GDM1 (cell line): ENCODE data around the gene LANCL2.
"Not testable (repeated sequence)": the region's sequence is repeated elsewhere in the genome, so short reads cannot be mapped to it uniquely, and the experiment has no call there.

Source experiments
- DNase-seq: peaks from one replicate; lab custom pipeline; 2025; lab: John Stamatoyannopoulos, UW

Gene LANCL2

GRCh38 chr7:55471594-55471993, 106.5 kb downstream of the LANCL2 start:
- DNase-seq: not testable (repeated sequence)

- DNase-seq: not testable (repeated sequence)
Measured at GRCh38 chr7:55472406-55472805, 107.3 kb downstream of the LANCL2 start.

- DNase-seq: no peak
Measured at GRCh38 chr7:55472928-55473725, 108.0 kb downstream of the LANCL2 start.

GRCh38 chr7:55473932-55474331, 108.8 kb downstream of the LANCL2 start:
- DNase-seq: no peak

GRCh38 chr7:55474944-55475854, 110.1 kb downstream of the LANCL2 start:
- DNase-seq: no peak

GRCh38 chr7:55475855-55476803, 111.0 kb downstream of the LANCL2 start:
- no peak for DNase-seq

- no peak for DNase-seq
Measured at GRCh38 chr7:55476852-55477780, 112.0 kb downstream of the LANCL2 start.

GRCh38 chr7:55477781-55478374, 112.7 kb downstream of the LANCL2 start:
- DNase-seq: no peak

GRCh38 chr7:55478700-55479099, 113.6 kb downstream of the LANCL2 start:
- DNase-seq: no peak

GRCh38 chr7:55481155-55481554, 116.0 kb downstream of the LANCL2 start:
- no peak for DNase-seq

GRCh38 chr7:55483046-55483445, 117.9 kb downstream of the LANCL2 start:
- no peak for DNase-seq
